Measurements from ENCODE around the gene VPS35.

- TF ChIP-seq POLR2A (IDR thresholded peaks at IDR 0.05; ENCODE audit: low read depth, low read length) (no peak), IKZF1 (conservative IDR thresholded peaks at IDR 0.05) (no peak), YY1 (IDR thresholded peaks at IDR 0.05; ENCODE audit: low read depth, low read length) (no peak), EP300 (IDR thresholded peaks at IDR 0.05; ENCODE audit: borderline replicate concordance in 1 of 2, control insufficient read depth in 1 of 2, low read depth in 2 of 2, low read length in 2 of 2) (no peak), MTA3 (IDR thresholded peaks at IDR 0.05; ENCODE audit: borderline replicate concordance, low read length) (no peak)
Measured at GRCh38 chr16:46688101-46688653, 801 bp downstream of the VPS35 start.

Data from GM12878 (cell line).